HG03565 (cell line): Measurements from ENCODE around the gene MRI1.
"Not testable (repeated sequence)": the region's sequence is repeated elsewhere in the genome, so short reads cannot be mapped to it uniquely, and the experiment has no call there.

ENCODE experiments used
- ATAC-seq: cut with Tn5 transposase; IDR thresholded peaks from one replicate; pipeline ENCODE4 v1.9.1; 2021; ENCODE audit warnings: mild to moderate bottlenecking, moderate library complexity; ENCODE audit not compliant: unreplicated experiment

Gene MRI1

DNA sequence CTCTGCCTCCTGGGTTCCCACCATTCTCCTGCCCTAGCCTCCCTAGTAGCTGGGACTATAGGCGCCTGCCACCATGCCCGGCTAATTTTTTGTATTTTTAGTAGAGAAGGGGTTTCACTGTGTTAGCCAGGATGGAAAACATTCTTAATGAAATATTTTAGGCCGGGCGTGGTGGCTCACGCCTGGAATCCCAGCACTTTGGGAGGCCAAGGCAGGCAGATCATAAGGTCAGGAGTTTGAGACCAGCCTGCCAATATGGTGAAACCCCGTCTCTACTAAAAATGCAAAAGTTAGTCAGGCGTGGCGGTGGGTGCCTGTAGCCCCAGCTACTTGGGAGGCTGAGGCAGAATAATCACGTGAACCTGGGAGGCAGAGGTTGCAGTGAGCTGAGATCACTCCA lies 29.0 kb downstream of the MRI1 start:
- ATAC-seq: not testable (repeated sequence)

DNA sequence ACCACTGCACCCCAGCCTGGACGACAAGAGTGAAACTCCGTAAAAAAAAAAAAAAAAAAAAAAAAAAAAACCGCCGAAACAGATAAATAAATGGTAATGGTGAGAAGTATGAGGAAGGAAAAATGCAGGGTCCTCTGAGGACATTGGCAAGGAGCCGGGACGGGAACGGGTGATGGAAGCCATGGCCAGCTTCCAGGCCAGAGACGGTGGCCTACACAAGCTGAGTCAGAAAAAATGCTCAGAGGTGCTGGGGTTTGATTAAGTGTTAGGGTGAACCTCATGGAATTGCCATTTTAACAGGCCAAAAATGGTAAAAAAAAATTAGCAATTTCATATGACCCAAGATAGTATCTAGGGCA lies 30.1 kb downstream of the MRI1 start:
- no peak for ATAC-seq

DNA sequence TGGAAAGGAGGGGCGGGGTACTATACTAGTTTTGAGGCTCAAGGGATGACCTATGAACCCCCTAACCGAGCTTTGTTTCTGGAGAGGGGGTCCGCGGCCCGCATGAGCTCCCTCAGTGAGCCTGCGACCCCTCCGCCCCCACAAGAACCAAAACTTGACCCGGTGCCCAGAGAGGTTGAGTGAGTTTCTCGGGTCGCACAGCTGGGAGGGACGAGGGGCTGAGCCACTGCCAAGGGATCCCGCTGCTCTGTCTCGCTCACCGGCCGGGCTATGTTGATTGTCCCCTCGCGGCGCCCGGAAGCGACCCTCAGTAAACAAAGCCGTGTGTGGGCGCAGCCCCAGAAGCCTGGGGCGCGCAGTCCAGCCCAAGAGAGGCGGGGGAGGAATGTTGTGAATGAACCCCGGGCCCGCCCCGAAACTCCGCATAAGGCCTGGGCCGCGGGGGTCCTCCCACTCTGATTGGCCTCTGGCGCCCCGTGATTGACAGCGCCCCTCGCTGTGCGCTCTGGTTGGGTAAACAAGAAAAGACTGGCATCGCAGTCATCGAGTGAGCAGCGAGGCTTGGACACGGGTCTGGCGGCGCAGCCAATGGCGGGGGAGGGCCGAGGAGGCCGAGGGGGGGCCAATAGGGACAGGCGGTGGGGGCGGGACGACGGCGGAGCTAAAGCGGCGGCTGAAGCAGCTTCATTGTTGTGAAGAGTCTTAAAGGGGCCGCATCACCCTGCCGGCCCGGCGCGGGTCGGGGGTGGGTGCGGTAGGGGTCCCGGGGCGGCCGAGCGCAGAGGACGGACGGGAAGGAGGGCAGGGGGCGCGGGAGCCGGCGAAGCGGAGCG lies 30.7 kb downstream of the MRI1 start, which contains the start of gene ZSWIM4:
Gene ZSWIM4 (plus strand): TSS at position 687 of the 833 bp plus-strand sequence. CDS start 206 bp downstream, outside the sequence.
- peak; percentile 92 for ATAC-seq

DNA sequence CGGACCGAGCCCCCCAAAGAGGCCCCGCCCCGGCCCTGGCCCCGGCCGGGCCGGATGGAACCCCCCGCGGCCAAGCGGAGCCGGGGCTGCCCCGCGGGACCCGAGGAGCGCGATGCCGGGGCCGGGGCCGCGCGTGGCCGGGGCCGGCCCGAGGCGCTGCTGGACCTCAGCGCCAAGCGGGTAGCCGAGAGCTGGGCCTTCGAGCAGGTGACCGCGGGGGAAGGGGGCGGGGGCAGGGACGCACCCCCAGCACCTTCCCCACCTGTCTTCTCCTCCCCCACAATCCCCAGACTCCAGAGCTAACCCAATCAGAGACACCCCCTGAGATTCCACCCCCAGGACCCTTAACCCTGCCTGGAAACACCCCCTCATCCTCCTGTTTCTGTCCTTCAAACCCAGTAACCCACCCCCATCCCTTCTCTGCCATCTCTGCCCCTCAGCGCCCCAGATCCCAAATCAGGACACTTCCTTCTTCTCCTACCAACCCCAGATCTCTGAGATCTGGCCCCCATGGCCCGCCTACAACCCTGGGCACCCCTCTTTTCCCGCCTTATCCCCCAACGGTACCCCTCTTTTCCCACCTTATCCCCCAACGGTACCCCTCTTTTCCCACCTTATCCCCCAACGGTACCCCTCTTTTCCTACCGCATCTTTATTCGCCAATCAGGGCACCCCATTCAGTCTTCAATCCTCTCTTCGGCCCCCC lies 31.4 kb downstream of the MRI1 start:
- ATAC-seq: peak; percentile 11

DNA sequence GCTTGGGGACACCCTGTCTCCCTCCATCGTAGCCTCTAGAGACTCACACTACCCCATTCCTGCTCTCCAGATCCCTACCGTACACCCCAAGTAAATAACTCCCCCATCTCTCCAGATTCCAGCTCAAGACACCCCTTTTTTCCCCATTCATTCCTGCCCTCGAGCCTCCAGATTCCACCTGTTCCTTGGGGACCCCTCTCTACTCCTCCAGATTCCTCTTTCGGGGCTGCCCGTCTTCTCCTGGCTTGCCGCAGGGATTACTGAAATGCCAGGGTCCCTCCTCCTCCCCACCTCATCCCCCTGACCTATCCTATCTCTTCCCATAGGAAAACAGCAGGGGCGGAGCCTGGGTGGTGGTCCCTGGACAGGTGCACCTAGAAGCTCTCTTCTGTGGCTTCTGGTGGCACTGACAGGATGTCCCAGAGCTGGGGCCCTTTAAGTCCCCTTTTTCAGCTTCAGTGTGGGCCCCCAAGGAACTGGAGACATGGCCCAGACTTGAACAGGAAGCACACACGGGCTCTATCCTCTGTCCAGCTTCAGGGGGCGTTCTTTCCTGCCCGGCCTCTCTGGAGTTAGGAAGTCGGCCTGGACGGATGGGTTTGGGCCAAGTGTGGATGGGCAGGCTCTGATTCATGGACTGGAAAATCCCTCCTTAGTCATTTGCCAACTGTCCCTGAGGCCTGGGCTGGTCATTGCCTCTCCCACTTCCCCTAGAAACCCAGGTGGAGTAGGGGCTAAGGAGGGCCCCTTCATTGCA lies 32.2 kb downstream of the MRI1 start:
- no peak for ATAC-seq

GRCh38 chr19:13797058-13797440 lies 32.7 kb downstream of the MRI1 start:
- ATAC-seq: no peak

DNA sequence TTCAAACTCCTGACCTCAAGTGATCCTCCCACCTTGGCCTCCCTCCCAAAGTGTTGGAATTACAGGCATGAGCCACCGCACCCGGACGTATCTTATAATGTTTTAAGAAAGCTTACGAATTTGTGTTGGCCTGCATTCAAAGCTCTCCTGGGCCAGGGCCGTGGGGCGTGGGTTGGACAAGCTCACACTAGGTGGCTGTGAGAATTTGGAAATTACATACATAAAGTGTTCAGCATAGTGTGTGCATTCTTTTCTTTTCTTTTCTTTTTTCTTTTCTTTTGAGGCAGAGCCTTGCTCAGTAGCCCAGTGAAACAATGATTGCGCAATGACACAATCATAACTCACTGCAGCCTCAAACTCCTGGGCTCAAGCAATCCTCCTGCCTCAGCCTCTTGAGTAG lies 33.5 kb downstream of the MRI1 start:
- no peak for ATAC-seq

DNA sequence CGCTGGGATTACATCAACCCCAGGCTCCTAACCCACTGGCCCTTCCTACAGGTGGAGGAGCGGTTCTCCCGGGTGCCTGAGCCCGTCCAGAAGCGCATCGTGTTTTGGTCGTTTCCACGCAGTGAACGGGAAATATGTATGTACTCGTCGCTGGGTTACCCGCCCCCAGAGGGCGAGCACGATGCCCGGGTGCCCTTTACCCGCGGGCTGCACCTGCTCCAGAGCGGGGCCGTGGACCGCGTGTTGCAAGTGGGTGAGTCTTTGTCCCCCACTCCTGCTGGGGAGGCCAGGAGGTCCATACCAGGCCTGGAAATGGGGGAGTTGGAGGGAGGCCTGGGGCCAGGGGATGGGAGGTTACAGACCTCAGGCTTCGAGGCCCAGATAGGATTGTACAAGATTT lies 35.3 kb downstream of the MRI1 start:
- no peak for ATAC-seq

DNA sequence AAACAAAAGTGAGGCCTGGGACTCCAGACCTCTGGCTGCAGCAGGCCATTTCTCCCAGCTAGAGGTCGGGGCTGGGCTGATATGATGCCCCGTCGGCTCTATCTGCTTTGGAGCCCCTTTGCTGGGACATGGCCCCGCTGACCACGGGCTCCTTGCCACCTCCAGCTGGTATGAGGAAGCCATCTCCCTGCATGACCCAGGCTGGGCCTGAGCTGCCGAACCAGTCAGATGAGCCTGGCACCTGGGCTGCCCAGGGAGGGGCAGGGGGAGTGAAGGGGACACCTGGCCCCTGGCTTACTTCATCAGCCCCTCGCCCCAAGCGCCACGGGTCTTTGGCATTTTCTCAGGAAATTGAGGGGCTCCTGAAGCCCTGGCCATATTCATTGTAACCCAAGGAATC lies 38.7 kb downstream of the MRI1 start:
- no peak for ATAC-seq

- ATAC-seq: no peak
Observed at GRCh38 chr19:13804830-13805683, 40.7 kb downstream of the MRI1 start.

DNA sequence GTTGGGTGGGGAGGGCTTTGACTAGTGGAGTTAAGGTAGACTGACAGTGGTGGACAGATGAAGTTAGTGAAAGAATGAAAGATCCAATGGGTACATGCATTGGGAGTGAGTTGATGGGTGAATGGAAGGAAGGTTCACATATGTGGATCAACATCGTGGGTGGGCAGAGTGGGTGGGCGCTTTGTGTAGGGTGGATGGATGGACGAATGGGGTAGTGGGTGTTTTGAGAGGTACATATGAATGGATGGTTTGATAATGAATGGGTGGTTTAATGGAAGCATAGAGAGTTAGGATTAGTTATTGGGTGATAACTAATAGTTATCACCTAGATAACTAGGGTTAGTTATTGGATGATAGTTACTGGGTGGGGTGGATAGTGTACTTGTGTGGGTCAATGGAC lies 42.4 kb downstream of the MRI1 start:
- no peak for ATAC-seq

- ATAC-seq: no peak
Observed at GRCh38 chr19:13807421-13808021, 43.2 kb downstream of the MRI1 start.

DNA sequence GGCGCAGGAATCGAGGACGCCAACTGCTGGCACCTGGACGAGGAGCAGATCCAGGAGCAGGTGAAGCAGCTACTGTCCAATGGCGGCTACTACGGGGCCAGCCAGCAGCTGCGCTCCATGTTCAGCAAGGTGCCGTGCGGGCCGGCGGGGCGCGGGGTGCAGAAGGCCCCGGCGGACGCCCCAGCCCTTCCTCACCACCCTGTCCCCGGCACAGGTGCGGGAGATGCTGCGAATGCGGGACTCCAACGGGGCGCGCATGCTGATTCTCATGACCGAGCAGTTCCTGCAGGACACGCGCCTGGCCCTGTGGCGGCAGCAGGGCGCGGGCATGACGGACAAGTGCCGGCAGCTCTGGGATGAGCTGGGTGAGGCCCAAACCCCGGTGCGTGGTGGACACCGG lies 44.5 kb downstream of the MRI1 start:
- no peak for ATAC-seq

- ATAC-seq: no peak
Observed at GRCh38 chr19:13812544-13812943, 48.2 kb downstream of the MRI1 start.

GRCh38 chr19:13813147-13813546 lies 48.8 kb downstream of the MRI1 start:
- no peak for ATAC-seq

DNA sequence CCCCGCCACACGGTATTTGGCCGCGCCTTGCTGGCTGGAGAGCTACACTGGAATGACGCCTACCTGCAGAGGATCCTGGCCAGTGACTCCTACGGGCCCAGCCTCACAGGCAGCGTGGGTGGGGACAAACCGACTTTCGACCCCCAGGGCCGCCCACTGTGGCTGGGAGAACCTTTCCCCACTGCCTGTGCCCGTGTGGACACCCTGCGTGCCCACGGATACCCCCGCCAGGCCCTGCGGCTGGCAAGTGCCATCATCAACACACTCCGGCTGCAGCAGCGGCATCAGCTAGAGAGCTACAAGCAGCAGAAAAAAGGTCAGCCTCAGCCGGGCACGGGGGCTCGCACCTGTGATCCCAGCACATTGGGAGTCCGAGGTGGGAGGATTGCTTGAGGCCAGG lies 50.2 kb downstream of the MRI1 start:
- no peak for ATAC-seq

DNA sequence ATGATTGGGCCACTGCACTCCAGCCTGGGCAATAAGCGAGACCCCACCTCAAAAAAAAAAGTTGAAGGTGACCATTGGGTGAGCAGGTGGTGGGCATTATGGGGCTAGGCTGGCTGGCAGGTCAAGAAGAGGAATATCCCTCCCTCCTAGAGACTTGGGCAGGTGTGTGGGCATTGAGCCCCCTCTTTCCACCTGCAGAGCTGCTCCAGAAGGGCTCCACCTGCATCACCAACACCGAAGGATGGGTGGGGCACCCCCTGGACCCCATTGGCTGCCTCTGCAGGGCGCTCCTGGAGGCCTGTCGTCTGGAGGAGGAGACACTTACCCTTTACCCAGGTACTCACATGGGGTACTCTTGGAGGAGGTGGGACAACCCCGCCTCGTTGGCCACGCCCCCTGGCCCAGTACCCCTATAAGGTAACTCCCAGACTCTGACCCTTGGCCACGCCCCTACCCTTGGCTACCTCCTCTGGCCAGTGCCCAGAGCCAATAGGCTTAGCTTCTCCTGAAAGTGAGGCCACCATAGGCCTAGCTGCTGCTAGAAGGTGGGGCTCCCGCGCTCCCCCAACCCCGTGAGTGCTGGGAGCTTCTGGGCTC lies 52.8 kb downstream of the MRI1 start:
- ATAC-seq: no peak

DNA sequence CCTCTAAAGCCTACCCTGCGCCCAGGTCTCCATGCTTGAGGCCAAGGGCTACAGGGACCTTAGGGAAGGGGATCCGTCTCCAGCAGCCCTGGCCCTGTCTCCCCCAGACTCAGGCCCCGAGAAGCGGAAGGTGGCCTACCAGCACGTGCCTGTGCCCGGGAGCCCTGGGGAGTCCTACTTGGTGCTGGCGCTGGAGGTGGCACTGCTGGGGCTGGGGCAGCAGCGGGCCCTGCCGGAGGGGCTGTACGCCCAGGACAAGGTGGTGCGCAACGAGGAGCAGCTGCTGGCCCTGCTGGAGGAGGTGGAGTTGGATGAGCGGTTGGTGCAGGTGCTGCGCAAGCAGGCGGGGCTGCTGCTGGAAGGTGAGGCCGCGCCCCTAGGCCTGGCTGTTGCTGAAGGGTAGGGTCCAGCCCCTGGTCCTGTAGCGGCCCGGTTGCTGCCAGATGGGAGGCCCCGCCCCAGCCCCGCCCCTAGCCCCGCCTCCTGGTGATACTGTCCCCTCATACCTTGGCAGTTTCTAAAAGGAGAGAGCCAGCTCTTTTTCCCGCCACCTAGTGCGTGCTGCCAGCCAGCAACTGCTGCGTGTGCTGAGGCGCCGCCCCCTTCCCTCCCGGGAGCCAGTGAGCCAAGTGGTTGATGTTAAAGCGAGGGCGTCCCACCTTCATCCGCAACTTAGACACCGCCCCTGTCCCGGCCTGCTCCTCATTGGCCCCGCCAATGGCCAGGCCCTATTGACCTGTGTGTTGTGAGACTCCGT lies 53.5 kb downstream of the MRI1 start:
- no peak for ATAC-seq

DNA sequence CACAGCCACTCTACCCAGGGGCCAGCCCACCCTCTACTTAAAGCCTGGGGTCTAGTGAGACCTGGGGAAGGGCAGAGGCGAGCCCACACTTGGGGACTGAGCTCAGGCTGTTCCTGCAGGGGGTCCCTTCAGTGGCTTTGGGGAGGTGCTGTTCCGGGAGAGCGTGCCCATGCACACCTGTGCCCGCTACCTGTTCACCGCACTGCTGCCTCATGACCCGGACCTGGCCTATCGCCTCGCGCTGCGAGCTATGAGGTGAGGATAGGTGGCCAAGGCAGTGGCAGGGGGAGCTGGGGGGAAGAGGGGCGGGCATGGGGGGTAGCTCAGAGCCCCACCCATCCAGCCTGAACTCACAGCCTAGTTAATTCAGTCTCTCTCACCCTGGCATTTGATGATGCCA lies 54.9 kb downstream of the MRI1 start:
- ATAC-seq: no peak
